ENCODE measurements around the gene MOGAT3. TPM values are rescaled to one million over a fixed set of nuclear protein-coding genes. Genes with fewer than 3 reads are reported as not detected.

Gene MOGAT3
- total RNA-seq, 1 experiment from 2014 or later: 0.21 TPM

- no peak for DNase-seq (ENCODE audit: low read depth)
Observed at GRCh38 chr7:101234636-101235035, 33.8 kb upstream of the MOGAT3 start.

DNA sequence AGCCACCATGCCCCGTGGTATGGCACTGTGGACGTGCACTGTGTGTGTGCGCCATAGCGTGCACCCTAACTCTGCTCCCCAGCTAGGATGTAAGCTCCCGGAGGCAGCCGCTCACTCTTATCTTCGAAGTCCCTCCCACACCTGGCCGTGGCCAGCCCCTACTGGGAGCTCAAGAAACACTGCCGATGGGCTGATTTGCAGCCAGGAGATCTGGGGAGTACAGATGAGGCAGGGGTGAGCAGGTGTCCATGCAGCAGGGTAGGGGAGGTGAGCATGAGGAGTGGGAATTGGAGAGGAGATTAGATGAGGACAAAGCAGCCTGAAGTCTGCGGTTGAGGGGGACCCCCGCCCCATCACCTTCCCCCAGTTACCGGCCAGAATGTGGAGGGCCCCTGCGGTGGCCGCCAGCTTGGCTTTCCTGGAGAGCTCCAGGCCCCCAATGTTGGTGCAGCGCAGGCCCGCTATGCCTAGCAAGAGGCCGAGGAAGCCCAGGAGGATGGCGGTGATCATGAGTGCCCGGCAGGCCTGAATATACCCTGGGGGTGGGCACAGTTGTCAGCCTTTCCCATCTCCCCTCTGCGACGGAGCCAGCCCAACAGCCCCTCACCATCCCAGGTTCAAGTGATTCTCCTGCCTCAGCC, 33.2 kb upstream of the MOGAT3 start:
- no peak for DNase-seq (ENCODE audit: low read depth)

DNA sequence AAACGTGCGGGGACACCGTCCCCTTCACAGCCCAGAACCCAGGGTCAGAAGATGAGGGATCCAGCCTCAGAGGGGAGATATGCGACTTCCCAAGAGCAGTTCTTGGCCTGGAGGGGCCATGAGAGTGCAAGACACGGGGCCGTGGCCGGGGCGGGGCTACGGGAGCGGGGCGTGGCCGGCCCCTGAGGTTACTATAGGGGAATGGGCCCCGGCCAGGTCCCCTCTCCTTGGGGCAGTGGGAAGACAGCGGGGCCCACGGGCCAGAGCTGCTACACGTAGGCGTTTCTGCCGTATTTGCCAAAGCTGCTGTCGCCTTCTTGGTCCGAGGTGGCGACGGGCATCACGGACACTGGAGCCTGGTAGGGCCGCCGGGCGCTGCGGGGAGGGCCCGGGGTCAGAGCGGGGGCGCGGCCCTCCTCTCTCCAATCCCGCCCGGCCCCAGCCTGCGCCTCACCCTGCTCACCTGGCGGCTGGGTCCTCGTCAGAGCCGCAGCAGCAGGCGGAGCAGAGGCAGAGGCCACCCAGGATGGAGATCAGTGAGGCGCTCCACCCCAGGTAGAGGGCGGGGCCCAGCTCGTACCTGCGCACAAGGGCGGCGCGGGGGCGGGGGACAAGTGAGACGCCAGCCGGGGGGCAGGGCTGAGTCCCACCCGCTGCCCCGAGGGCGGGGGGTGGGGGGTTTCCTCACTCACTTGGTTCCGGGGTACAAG, 31.5 kb upstream of the MOGAT3 start:
- DNase-seq (ENCODE audit: low read depth): no peak

GRCh38 chr7:101231644-101232043, 30.8 kb upstream of the MOGAT3 start:
- no peak for DNase-seq (ENCODE audit: low read depth)

- DNase-seq (ENCODE audit: low read depth): no peak
Observed at GRCh38 chr7:101226721-101227120, 25.9 kb upstream of the MOGAT3 start.

DNA sequence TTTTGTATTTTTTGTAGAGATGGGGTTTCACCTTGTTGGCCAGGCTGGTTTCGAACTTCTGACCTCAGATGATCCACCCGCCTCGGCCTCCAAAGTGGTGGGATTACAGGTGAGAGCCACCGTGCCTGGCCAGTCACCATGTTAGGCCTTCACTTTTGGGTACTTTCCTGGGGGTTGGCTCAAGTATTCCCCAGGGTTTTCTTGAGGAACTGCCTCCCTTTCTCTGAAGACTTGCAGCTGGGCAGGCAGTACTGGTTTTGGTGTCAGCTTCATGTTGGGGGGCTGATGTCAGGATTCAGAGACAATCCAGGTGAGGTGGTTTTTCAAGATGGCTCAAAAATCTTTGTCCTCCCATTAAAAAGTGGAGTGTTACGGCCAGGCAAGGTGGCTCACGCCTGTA, 24.8 kb upstream of the MOGAT3 start:
- DNase-seq (ENCODE audit: low read depth): no peak

DNA sequence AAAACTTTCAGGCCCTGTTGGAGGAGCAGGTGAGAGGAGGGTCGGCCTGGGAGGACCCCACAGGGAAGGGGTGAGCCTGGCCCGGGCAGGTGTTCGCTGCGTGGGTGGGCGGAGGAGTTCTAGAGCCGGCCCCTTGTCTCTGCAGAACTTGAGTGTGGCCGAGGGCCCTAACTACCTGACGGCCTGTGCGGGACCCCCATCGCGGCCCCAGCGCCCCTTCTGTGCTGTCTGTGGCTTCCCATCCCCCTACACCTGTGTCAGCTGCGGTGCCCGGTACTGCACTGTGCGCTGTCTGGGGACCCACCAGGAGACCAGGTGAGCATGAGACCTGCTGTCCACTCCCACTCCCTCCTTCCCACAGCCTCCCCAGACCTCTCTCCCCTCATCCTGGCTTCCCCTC, 22.7 kb upstream of the MOGAT3 start:
- DNase-seq (ENCODE audit: low read depth): no peak

GRCh38 chr7:101222275-101222830, 21.5 kb upstream of the MOGAT3 start:
- no peak for DNase-seq (ENCODE audit: low read depth)

- no peak for DNase-seq (ENCODE audit: low read depth)
Observed at GRCh38 chr7:101220295-101220694, 19.5 kb upstream of the MOGAT3 start.

- DNase-seq (ENCODE audit: low read depth): no peak
Observed at GRCh38 chr7:101218236-101219125, 17.6 kb upstream of the MOGAT3 start.

GRCh38 chr7:101217388-101218235, 16.8 kb upstream of the MOGAT3 start, which contains the start of the genes PLOD3 and ZNHIT1:
Gene PLOD3 (minus strand): TSS chr7:101217581. CDS start chr7:101217274, 307 bp downstream.
Gene ZNHIT1 (plus strand): TSS chr7:101218165. CDS start chr7:101218196, 31 bp downstream.
- peak; percentile 94 for DNase-seq (ENCODE audit: low read depth)

GRCh38 chr7:101216860-101217387, 16.1 kb upstream of the MOGAT3 start:
- no peak for DNase-seq (ENCODE audit: low read depth)

DNA sequence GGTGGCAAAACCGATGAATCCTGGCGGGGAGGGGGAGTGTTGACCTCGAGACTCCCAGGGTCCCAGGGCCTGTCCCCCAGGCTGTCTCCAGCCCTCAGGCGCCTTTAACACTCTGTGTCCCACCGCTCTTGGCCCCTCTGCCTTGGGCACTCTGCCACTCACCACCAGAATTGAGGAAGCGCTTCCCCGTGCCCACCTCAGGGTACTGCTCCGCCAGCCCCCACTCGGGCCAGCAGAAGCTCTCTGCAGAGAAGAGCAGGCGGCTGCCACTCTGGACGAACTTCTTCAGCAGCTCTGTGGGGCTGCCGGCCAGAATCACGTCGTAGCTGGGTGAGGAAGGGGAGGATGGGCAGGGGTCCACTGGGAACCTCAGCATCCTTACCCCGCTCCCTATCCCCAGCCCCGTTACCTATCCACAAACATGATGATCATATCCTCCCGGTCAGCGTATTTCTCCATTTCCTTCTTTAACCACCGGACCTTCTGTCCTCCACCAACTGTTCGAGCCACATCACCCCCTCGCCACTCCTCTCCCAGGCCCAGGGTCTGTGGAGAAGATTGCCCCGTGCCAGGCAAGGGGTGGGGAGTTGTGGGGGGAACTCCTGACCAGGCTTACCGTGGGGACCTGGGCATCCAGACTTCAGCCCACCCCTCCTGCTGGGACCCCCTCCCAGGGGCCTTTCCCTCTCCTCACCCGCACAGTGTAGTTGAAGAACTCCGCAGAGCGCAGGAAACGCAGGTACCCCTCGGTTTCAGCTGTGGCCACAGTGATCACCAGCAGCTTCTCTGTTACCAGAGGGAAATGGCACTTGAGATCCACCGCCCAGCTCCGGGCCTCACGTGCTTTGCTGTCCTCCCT, 15.4 kb upstream of the MOGAT3 start:
- DNase-seq (ENCODE audit: low read depth): no peak

- DNase-seq (ENCODE audit: low read depth): no peak
Observed at GRCh38 chr7:101212014-101212413, 11.2 kb upstream of the MOGAT3 start.

- DNase-seq (ENCODE audit: low read depth): no peak
Observed at GRCh38 chr7:101211501-101211900, 10.7 kb upstream of the MOGAT3 start.

DNA sequence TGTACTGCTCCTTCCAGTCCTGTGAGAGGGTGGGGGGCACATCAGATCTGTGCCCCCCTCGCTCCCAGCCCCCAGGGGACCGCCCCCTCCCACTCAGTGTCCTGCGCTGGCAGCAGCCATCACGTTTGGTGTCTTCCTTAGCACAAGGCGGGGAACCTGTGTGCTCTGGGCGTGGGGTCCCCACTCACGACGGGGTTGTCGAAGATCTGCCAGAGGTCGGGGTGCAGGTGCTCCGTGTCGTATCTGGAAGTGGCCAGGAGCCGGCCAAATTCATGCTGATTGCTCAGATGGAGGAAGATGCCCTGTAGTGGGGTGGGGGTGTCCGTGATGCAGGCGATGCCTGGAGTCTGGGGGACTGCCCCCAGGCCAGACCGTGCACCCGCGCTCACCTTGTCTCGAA, 9.3 kb upstream of the MOGAT3 start:
- DNase-seq (ENCODE audit: low read depth): no peak

DNA sequence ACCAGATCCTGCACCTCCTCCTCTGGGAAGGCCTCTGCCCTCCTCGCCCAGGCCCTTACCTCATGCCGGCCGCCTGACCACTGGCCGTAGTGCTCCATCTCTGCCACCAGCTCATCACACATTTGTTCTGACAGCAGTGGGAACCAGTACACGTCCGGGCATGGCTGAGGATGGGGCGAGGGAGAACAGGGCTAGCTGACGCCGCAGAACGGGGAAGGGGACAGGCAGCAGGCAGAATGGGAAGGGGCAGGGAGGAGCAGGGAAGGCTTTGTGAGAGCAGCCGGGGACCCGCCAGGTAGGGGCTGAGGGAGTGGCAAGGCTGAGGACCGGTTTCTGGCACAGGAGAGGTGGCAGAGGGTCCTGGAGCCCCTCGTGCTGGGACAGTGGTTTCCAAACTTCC, 8.0 kb upstream of the MOGAT3 start:
- DNase-seq (ENCODE audit: low read depth): no peak

DNA sequence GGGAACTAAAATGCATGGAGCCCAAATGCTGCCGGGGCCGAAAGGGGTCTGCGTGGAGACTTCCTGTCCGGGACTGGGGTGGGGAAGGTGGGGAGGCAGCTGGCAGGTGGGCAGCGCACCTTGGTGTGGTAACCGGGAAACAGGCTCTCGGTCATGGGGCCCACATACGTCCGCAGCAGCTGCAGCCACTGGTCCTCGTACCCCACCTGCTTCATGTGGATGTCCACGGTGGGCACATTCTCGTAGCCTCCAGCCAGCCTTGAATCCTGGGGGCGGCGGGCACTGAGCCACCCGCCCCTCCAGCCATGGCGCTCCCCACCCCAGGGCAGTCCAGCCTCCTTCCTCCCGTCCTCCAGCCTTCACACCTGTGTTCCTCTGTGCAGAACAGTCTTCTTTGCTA, 6.6 kb upstream of the MOGAT3 start:
- no peak for DNase-seq (ENCODE audit: low read depth)

- DNase-seq (ENCODE audit: low read depth): no peak
Observed at GRCh38 chr7:101206665-101207042, 5.8 kb upstream of the MOGAT3 start.
